Measurements from ENCODE around the gene FRMD8. TPM values are rescaled to one million over a fixed set of nuclear protein-coding genes. Genes with fewer than 3 reads are reported as not detected.

The FRMD8 gene
- total and polyA plus RNA-seq, 4 experiments from 2014 or later: 44.1 to 71.2 (median 62.3) TPM

GRCh38 chr11:65390996-65391395, 4.6 kb downstream of the FRMD8 start:
- DNase-seq: no peak
- CTCF ChIA-PET (ENCODE audit: partially characterized antibody): interaction anchor here (1.0 kb wide), 1 partner anchor 25 kb away, joined by 4 read pairs; no protein-coding TSS in a partner anchor
- no peaks in the 10 kb centered on the region for H3K9me3 Mint-ChIP-seq
- peaks cover 51% of the 10 kb centered on the region for H3K4me1 ChIP-seq (ENCODE audit: insufficient read depth, low read length)
- H3K27me3 ChIP-seq (ENCODE audit: insufficient read depth, low read length): no peaks in the 10 kb centered on the region
- POLR2A ChIA-PET (ENCODE audit: partially characterized antibody): interaction anchor here (1.1 to 25.9 kb wide), 6 partner anchors 9 to 113 kb away, joined by 3 to 654 read pairs (median 8); partner anchors contain the start of genes MALAT1, NEAT1 and SLC25A45
- peaks cover 10 to 46% of the 10 kb centered on the region in 2 donors for H3K36me3 Mint-ChIP-seq
- peaks cover 24% of the 10 kb centered on the region for H3K36me3 ChIP-seq (ENCODE audit: insufficient read depth, low read length)
- intact Hi-C loops (cut with micrococcal nuclease): no loop called here
- H3K27me3 Mint-ChIP-seq: no peaks in the 10 kb centered on the region
- peak overlapping the region in 2 of 8 donors; percentile 15 to 52 for H3K4me3 Mint-ChIP-seq
- H3K27ac ChIP-seq (ENCODE audit: low read depth, low read length): no peak overlapping the region
- no peak overlapping the region for H3K4me3 ChIP-seq (ENCODE audit: low read length in 2 of 2)
- H3K27ac Mint-ChIP-seq: peak overlapping the region in 2 of 7 donors; percentile 42 to 61
- H3K4me1 Mint-ChIP-seq: peaks cover 17 to 56% (median 32%) of the 10 kb centered on the region in 4 donors
- no peaks in the 10 kb centered on the region for H3K9me3 ChIP-seq (ENCODE audit: control insufficient read depth in 1 of 2, low read length in 2 of 2)

GRCh38 chr11:65392186-65392829, 5.9 kb downstream of the FRMD8 start:
- peaks cover 13 to 49% of the 10 kb centered on the region in 2 donors for H3K36me3 Mint-ChIP-seq
- no peak overlapping the region for H3K4me3 Mint-ChIP-seq
- peak overlapping the region in 5 of 7 donors; percentile 15 to 87 (median 53) for H3K27ac Mint-ChIP-seq
- H3K27me3 Mint-ChIP-seq: no peaks in the 10 kb centered on the region
- POLR2A ChIA-PET (ENCODE audit: partially characterized antibody): interaction anchor here (2.4 to 25.9 kb wide), 3 partner anchors 28 to 133 kb away, joined by 5 to 654 read pairs (median 524); partner anchors contain the start of genes MALAT1, NEAT1 and SCYL1
- CTCF ChIA-PET (ENCODE audit: partially characterized antibody): interaction anchor here (0.6 kb wide), 1 partner anchor 125 kb away, joined by 3 read pairs; no protein-coding TSS in a partner anchor
- Histone ChIP-seq H3K9me3 (ENCODE audit: control insufficient read depth in 1 of 2, low read length in 2 of 2) (no peaks in the 10 kb centered on the region), H3K4me1 (ENCODE audit: insufficient read depth, low read length) (peaks cover 43% of the 10 kb centered on the region), H3K27me3 (ENCODE audit: insufficient read depth, low read length) (no peaks in the 10 kb centered on the region), H3K4me3 (ENCODE audit: low read length in 2 of 2) (no peak overlapping the region), H3K36me3 (ENCODE audit: insufficient read depth, low read length) (peaks cover 28% of the 10 kb centered on the region), H3K27ac (ENCODE audit: low read depth, low read length) (no peak overlapping the region)
- no peaks in the 10 kb centered on the region for H3K9me3 Mint-ChIP-seq
- intact Hi-C loops (cut with micrococcal nuclease): no loop called here
- no peak for DNase-seq
- H3K4me1 Mint-ChIP-seq: peaks cover 17 to 49% (median 26%) of the 10 kb centered on the region in 4 donors

GRCh38 chr11:65392899-65393298, 6.5 kb downstream of the FRMD8 start:
- Histone ChIP-seq H3K36me3 (ENCODE audit: insufficient read depth, low read length) (peaks cover 31% of the 10 kb centered on the region), H3K27me3 (ENCODE audit: insufficient read depth, low read length) (no peaks in the 10 kb centered on the region), H3K27ac (ENCODE audit: low read depth, low read length) (no peak overlapping the region), H3K4me3 (ENCODE audit: low read length in 2 of 2) (no peak overlapping the region), H3K9me3 (ENCODE audit: control insufficient read depth in 1 of 2, low read length in 2 of 2) (no peaks in the 10 kb centered on the region), H3K4me1 (ENCODE audit: insufficient read depth, low read length) (peaks cover 37% of the 10 kb centered on the region)
- POLR2A ChIA-PET (ENCODE audit: partially characterized antibody): interaction anchor here (2.4 to 25.9 kb wide), 3 partner anchors 27 to 132 kb away, joined by 5 to 654 read pairs (median 524); partner anchors contain the start of genes MALAT1, NEAT1 and SCYL1
- H3K9me3 Mint-ChIP-seq: no peaks in the 10 kb centered on the region
- peaks cover 16 to 51% of the 10 kb centered on the region in 2 donors for H3K36me3 Mint-ChIP-seq
- DNase-seq: no peak
- H3K4me1 Mint-ChIP-seq: peaks cover 19 to 43% (median 24%) of the 10 kb centered on the region in 4 donors
- no peak overlapping the region for H3K4me3 Mint-ChIP-seq
- peak overlapping the region in 4 of 7 donors; percentile 15 to 87 (median 52) for H3K27ac Mint-ChIP-seq
- no peaks in the 10 kb centered on the region for H3K27me3 Mint-ChIP-seq
- CTCF ChIA-PET (ENCODE audit: partially characterized antibody): interaction anchor here (1.0 to 1.2 kb wide), 2 partner anchors 63 to 116 kb away, joined by 3 read pairs; no protein-coding TSS in a partner anchor
- intact Hi-C loops (cut with micrococcal nuclease): no loop called here

GRCh38 chr11:65393513-65394079, 7.2 kb downstream of the FRMD8 start:
- H3K4me3 Mint-ChIP-seq: no peak overlapping the region
- H3K36me3 Mint-ChIP-seq: peaks cover 19 to 53% of the 10 kb centered on the region in 2 donors
- peaks cover 14 to 36% (median 18%) of the 10 kb centered on the region in 4 donors for H3K4me1 Mint-ChIP-seq
- POLR2A ChIA-PET (ENCODE audit: partially characterized antibody): interaction anchor here (2.4 to 25.9 kb wide), 3 partner anchors 26 to 132 kb away, joined by 5 to 654 read pairs (median 524); partner anchors contain the start of genes MALAT1, NEAT1 and SCYL1
- H3K4me1 ChIP-seq (ENCODE audit: insufficient read depth, low read length): peaks cover 30% of the 10 kb centered on the region
- H3K27ac ChIP-seq (ENCODE audit: low read depth, low read length): no peak overlapping the region
- no peaks in the 10 kb centered on the region for H3K27me3 Mint-ChIP-seq
- no peak for DNase-seq
- H3K36me3 ChIP-seq (ENCODE audit: insufficient read depth, low read length): peaks cover 33% of the 10 kb centered on the region
- CTCF ChIA-PET (ENCODE audit: partially characterized antibody): interaction anchor here (1.0 to 1.2 kb wide), 2 partner anchors 64 to 116 kb away, joined by 3 read pairs; no protein-coding TSS in a partner anchor
- no peak overlapping the region for H3K27ac Mint-ChIP-seq
- H3K9me3 Mint-ChIP-seq: no peaks in the 10 kb centered on the region
- no peaks in the 10 kb centered on the region for H3K27me3 ChIP-seq (ENCODE audit: insufficient read depth, low read length)
- no peaks in the 10 kb centered on the region for H3K9me3 ChIP-seq (ENCODE audit: control insufficient read depth in 1 of 2, low read length in 2 of 2)
- no peak overlapping the region for H3K4me3 ChIP-seq (ENCODE audit: low read length in 2 of 2)
- intact Hi-C loops (cut with micrococcal nuclease): no loop called here

- peaks cover 32% of the 10 kb centered on the region for H3K36me3 ChIP-seq (ENCODE audit: insufficient read depth, low read length)
- H3K36me3 Mint-ChIP-seq: peaks cover 17 to 51% of the 10 kb centered on the region in 2 donors
- no peaks in the 10 kb centered on the region for H3K27me3 Mint-ChIP-seq
- ChIA-PET POLR2A (ENCODE audit: partially characterized antibody) (interaction anchor here (17.1 to 25.9 kb wide), 2 partner anchors 26 to 110 kb away, joined by 524 to 654 read pairs; partner anchors contain the start of genes MALAT1 and NEAT1), CTCF (ENCODE audit: partially characterized antibody) (interaction anchor here (1.2 kb wide), 1 partner anchor 115 kb away, joined by 3 read pairs; no protein-coding TSS in a partner anchor)
- H3K27me3 ChIP-seq (ENCODE audit: insufficient read depth, low read length): no peaks in the 10 kb centered on the region
- H3K4me3 Mint-ChIP-seq: no peak overlapping the region
- H3K27ac ChIP-seq (ENCODE audit: low read depth, low read length): no peak overlapping the region
- no peaks in the 10 kb centered on the region for H3K9me3 Mint-ChIP-seq
- no peaks in the 10 kb centered on the region for H3K9me3 ChIP-seq (ENCODE audit: control insufficient read depth in 1 of 2, low read length in 2 of 2)
- no peak overlapping the region for H3K4me3 ChIP-seq (ENCODE audit: low read length in 2 of 2)
- DNase-seq: peak in 1 of 5 donors; percentile 11
- peaks cover 10 to 31% (median 13%) of the 10 kb centered on the region in 4 donors for H3K4me1 Mint-ChIP-seq
- H3K27ac Mint-ChIP-seq: no peak overlapping the region
- peaks cover 25% of the 10 kb centered on the region for H3K4me1 ChIP-seq (ENCODE audit: insufficient read depth, low read length)
- intact Hi-C loops (cut with micrococcal nuclease): no loop called here
These were observed 7.7 kb downstream of the FRMD8 start for GRCh38 chr11:65394125-65394536.

- peak in 1 of 5 donors; percentile 2 for DNase-seq
These were observed 9.6 kb downstream of the FRMD8 start for GRCh38 chr11:65395961-65396530.

More at GRCh38 chr11:65395961-65396530, 9.6 kb downstream of the FRMD8 start:
- Mint-ChIP-seq H3K4me1 (peaks cover 0 to 19% (median 5%) of the 10 kb centered on the region in 4 donors), H3K27ac (peak overlapping the region in 1 of 7 donors; percentile 47), H3K9me3 (no peaks in the 10 kb centered on the region), H3K36me3 (peaks cover 17 to 49% of the 10 kb centered on the region in 2 donors), H3K27me3 (no peaks in the 10 kb centered on the region), H3K4me3 (no peak overlapping the region)
- Histone ChIP-seq H3K27me3 (ENCODE audit: insufficient read depth, low read length) (no peaks in the 10 kb centered on the region), H3K4me1 (ENCODE audit: insufficient read depth, low read length) (peaks cover 6% of the 10 kb centered on the region), H3K9me3 (ENCODE audit: control insufficient read depth in 1 of 2, low read length in 2 of 2) (no peaks in the 10 kb centered on the region), H3K27ac (ENCODE audit: low read depth, low read length) (no peak overlapping the region), H3K36me3 (ENCODE audit: insufficient read depth, low read length) (peaks cover 42% of the 10 kb centered on the region), H3K4me3 (ENCODE audit: low read length in 2 of 2) (no peak overlapping the region)
- intact Hi-C loops (cut with micrococcal nuclease): no loop called here
- ChIA-PET CTCF (ENCODE audit: partially characterized antibody) (no interaction called here), POLR2A (ENCODE audit: partially characterized antibody) (interaction anchor here (1.3 to 25.9 kb wide), 3 partner anchors 9 to 108 kb away, joined by 3 to 654 read pairs (median 4); partner anchors contain the start of gene MALAT1)
